Right atrium auricular region (tissue), 2 donors: ENCODE results near the gene NUFIP2. TPM values are rescaled to one million over a fixed set of nuclear protein-coding genes. Genes with fewer than 3 reads are reported as not detected.
"Not testable (repeated sequence)": the region's sequence is repeated elsewhere in the genome, so short reads cannot be mapped to it uniquely, and the experiment has no call there.

Experiments used
- DNase-seq: peaks from one replicate; pipeline ENCODE4 v3.0.0-alpha.2; 2019; ENCODE audit warnings: low spot score
- H3K27ac ChIP-seq, 2 donors: fragments of 200-600 bp; sonication (generic); 1 replicate in 1 of 2; 2 replicates in 1 of 2; pipeline ENCODE4 v1.5.1; 2016 to 2019
- H3K27me3 ChIP-seq, 2 donors: fragments of 200-600 bp; sonication (generic); one replicate each; pipeline versions ENCODE4 v1.5.1 to v1.6.0; 2017 to 2019
- H3K36me3 ChIP-seq: fragments of 200-600 bp; sonication (generic); one replicate; pipeline ENCODE4 v1.5.1; 2016
- H3K4me1 ChIP-seq, 2 donors: fragments of 200-600 bp; sonication (generic); one replicate each; pipeline versions ENCODE4 v1.5.1 to v1.6.0; 2017 to 2019
- H3K4me3 ChIP-seq, 2 donors: fragments of 200-600 bp; sonication (generic); 1 replicate in 1 of 2; 2 replicates in 1 of 2; pipeline ENCODE4 v1.5.1; 2017 to 2019; ENCODE audit warnings: mild to moderate bottlenecking in 1 of 2, moderate library complexity in 1 of 2
- H3K9me3 ChIP-seq, 2 donors: fragments of 200-600 bp; sonication (generic); one replicate each; pipeline ENCODE4 v1.5.1; 2019
- CTCF ChIP-seq, 2 donors: fragments of 200-600 bp; sonication (generic); IDR thresholded peaks; one replicate each; pipeline ENCODE4 v1.5.1; 2019; ENCODE audit warnings: antibody characterized with exemption in 2 of 2
- total RNA-seq, 2 donors: library from RNA; depleted of rRNA; stranded (reverse); fragments of >200 nt; gene quantifications; one replicate each; pipeline ENCODE4 v1.1.0, GENCODE V29; 2016

NUFIP2 gene
- total RNA-seq, 2 donors from 2014 or later = 25.4 to 27.0 TPM

- H3K4me1 ChIP-seq = peaks cover 0 to 79% of the 10 kb centered on the region in 2 donors
- no peak overlapping the region for H3K27ac ChIP-seq
- no peak for TF ChIP-seq CTCF (IDR thresholded peaks at IDR 0.05)
- H3K9me3 ChIP-seq = peaks cover 0 to 5% of the 10 kb centered on the region in 2 donors
- H3K36me3 ChIP-seq = peaks cover 62% of the 10 kb centered on the region
- H3K4me3 ChIP-seq = no peak overlapping the region
- DNase-seq = no peak
- no peaks in the 10 kb centered on the region for H3K27me3 ChIP-seq
Observed at GRCh38 chr17:29283961-29284360, 10.0 kb downstream of the NUFIP2 start.

GRCh38 chr17:29283496-29283895, 10.5 kb downstream of the NUFIP2 start:
- no peak for TF ChIP-seq CTCF (IDR thresholded peaks at IDR 0.05)
- Histone ChIP-seq H3K36me3 (peaks cover 66% of the 10 kb centered on the region), H3K27ac (no peak overlapping the region), H3K4me3 (no peak overlapping the region), H3K27me3 (no peaks in the 10 kb centered on the region), H3K4me1 (peaks cover 0 to 74% of the 10 kb centered on the region in 2 donors), H3K9me3 (peaks cover 0 to 9% of the 10 kb centered on the region in 2 donors)
- no peak for DNase-seq

GRCh38 chr17:29279397-29280070, 14.4 kb downstream of the NUFIP2 start:
- Histone ChIP-seq H3K36me3 (peaks cover 56% of the 10 kb centered on the region), H3K4me1 (peaks cover 0 to 44% of the 10 kb centered on the region in 2 donors), H3K4me3 (no peak overlapping the region), H3K9me3 (peaks cover 0 to 11% of the 10 kb centered on the region in 2 donors), H3K27me3 (no peaks in the 10 kb centered on the region), H3K27ac (no peak overlapping the region)
- TF ChIP-seq CTCF (IDR thresholded peaks at IDR 0.05) = no peak
- DNase-seq = no peak

- DNase-seq = no peak
- no peak for TF ChIP-seq CTCF (IDR thresholded peaks at IDR 0.05)
- no peaks in the 10 kb centered on the region for H3K27me3 ChIP-seq
- H3K4me3 ChIP-seq = no peak overlapping the region
- peaks cover 57% of the 10 kb centered on the region for H3K36me3 ChIP-seq
- H3K4me1 ChIP-seq = peaks cover 0 to 36% of the 10 kb centered on the region in 2 donors
- peaks cover 0 to 11% of the 10 kb centered on the region in 2 donors for H3K9me3 ChIP-seq
- no peak overlapping the region for H3K27ac ChIP-seq
Observed at GRCh38 chr17:29278692-29279091, 15.3 kb downstream of the NUFIP2 start.

DNA sequence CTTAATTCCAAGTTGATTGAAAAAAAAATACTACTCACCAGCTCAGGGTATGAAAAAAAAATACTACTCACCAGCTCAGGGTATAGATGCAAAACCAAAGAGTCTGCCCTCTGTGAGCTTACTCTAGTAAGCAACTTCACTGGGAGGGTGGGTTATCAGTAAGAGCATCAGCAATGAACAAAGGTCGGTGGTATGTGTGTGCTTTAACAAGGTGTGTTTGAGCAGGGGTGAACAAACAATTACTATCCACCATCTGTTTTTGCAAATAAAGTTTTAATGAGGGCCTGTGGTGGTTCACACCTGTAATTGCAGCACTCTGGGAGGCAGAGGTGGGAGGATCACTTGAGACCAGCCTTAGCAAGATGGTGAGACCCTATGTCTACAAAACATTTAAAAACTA, 20.0 kb downstream of the NUFIP2 start:
- peaks cover 0 to 8% of the 10 kb centered on the region in 2 donors for H3K4me1 ChIP-seq
- peaks cover 0 to 6% of the 10 kb centered on the region in 2 donors for H3K9me3 ChIP-seq
- no peak for TF ChIP-seq CTCF (IDR thresholded peaks at IDR 0.05)
- DNase-seq = no peak
- H3K27me3 ChIP-seq = no peaks in the 10 kb centered on the region
- peaks cover 38% of the 10 kb centered on the region for H3K36me3 ChIP-seq
- no peak overlapping the region for H3K27ac ChIP-seq
- no peak overlapping the region for H3K4me3 ChIP-seq

- H3K36me3 ChIP-seq = peaks cover 39% of the 10 kb centered on the region
- not testable (repeated sequence) for H3K27me3 ChIP-seq, H3K4me3 ChIP-seq
Observed at GRCh38 chr17:29271980-29272379, 22.0 kb downstream of the NUFIP2 start.

More at GRCh38 chr17:29271980-29272379, 22.0 kb downstream of the NUFIP2 start:
- not testable (repeated sequence) for H3K27ac ChIP-seq, H3K9me3 ChIP-seq, DNase-seq, H3K4me1 ChIP-seq
